Left lung (tissue), 14 donors: ENCODE results near the gene PROSER1. TPM values are rescaled to one million over a fixed set of nuclear protein-coding genes. Genes with fewer than 3 reads are reported as not detected.
"Not testable (repeated sequence)": the region's sequence is repeated elsewhere in the genome, so short reads cannot be mapped to it uniquely, and the experiment has no call there.

Source experiments
- ATAC-seq: fragments of 200-7000 bp; cut with Tn5 transposase; one replicate; pipeline ENCODE4 v1.9.1; 2020; ENCODE audit warnings: moderate library complexity
- DNase-seq, 4 donors: peaks; one replicate each; pipeline ENCODE4 v3.0.0-alpha.2; 2013 to 2020
- H3K27ac ChIP-seq, 2 donors: fragments of 200-600 bp; sonication (generic) in 1 of 2; one replicate each; pipeline versions ENCODE4 v1.5.0 to v1.8.0; 2020 to 2021
- H3K27me3 ChIP-seq, 2 donors: fragments of 200-600 bp; sonication (generic) in 1 of 2; one replicate each; pipeline versions ENCODE4 v1.5.0 to v1.8.0; 2020 to 2021
- H3K36me3 ChIP-seq, 2 donors: fragments of 200-600 bp; sonication (generic) in 1 of 2; one replicate each; pipeline versions ENCODE4 v1.5.0 to v1.8.0; 2020 to 2021
- H3K4me1 ChIP-seq, 2 donors: fragments of 200-600 bp; one replicate each; pipeline ENCODE4 v1.8.0; 2021
- H3K4me3 ChIP-seq, 2 donors: fragments of 200-600 bp; sonication (generic) in 1 of 2; one replicate each; pipeline versions ENCODE4 v1.5.0 to v1.8.0; 2020 to 2021; ENCODE audit warnings: mild to moderate bottlenecking in 1 of 2
- H3K9me3 ChIP-seq, 2 donors: fragments of 200-600 bp; sonication (generic) in 1 of 2; one replicate each; pipeline versions ENCODE4 v1.5.0 to v1.8.0; 2020 to 2021
- CTCF ChIP-seq, 2 donors: fragments of 200-600 bp; sonication (generic) in 1 of 2; IDR thresholded peaks; one replicate each; pipeline versions ENCODE4 v1.5.0 to v1.8.0; 2021; ENCODE audit warnings: antibody characterized with exemption in 2 of 2
- intact Hi-C, 2 donors: fragments of 100-400 bp; cut with DNase I; formaldehyde crosslinking; loops; one replicate each; pipeline versions ENCODE4 v1.11.2 to v1.14.2; 2022
- long read RNA-seq, 12 donors: library from polyadenylated mRNA in 2 of 12; unstranded in 2 of 12; transcript quantifications; one replicate each; pipeline ENCODE4 v2.0.0 and lab custom pipeline, GENCODE V29; 2019 to 2026
- polyA plus RNA-seq, 6 donors: library from polyadenylated mRNA; unstranded; fragments of 120-200 nt; gene quantifications; one replicate each; pipeline ENCODE4 v1.2.1, GENCODE V29; 2013; ENCODE audit not compliant: insufficient read length in 6 of 6
- total RNA-seq, 2 donors: library from RNA; stranded (reverse); fragmentation: NEBNext Ultra II Directional; extraction: Animal tissue kit (Norgen Biotek cat#: 25700); gene quantifications; one replicate each; pipeline ENCODE4 v1.2.1, GENCODE V29; 2021
- donor health status: DM: no; HTN: yes; CAD: no.
- donor health status: DM: no; HTN: no; CAD: no.

PROSER1 gene
- total RNA-seq (10 to 100 TPM; 28.3 to 38.4 TPM), polyA plus RNA-seq (10 to 100 TPM; 41.6 to 54.0 (median 44.0) TPM)
- long read RNA-seq, donor 1, full-length matches to known transcripts, result 10 of 32 reads
- long read RNA-seq, donor 1, partial matches to known transcripts, result 22 of 32 reads
- long read RNA-seq, donor 1, other reads (novel, unspliced or antisense), result 0 of 32 reads
- long read RNA-seq, donor 2, transcript PROSER1-206 (2 exons, 505 nt), result major isoform, 5 of 26 reads
- long read RNA-seq, donor 2, partial matches to known transcripts, result 14 of 26 reads
- long read RNA-seq, donor 2, other reads (novel, unspliced or antisense), result 0 of 26 reads
- long read RNA-seq, donor 3, full-length matches to known transcripts, result 2 of 13 reads
- long read RNA-seq, donor 3, partial matches to known transcripts, result 11 of 13 reads
- long read RNA-seq, donor 3, other reads (novel, unspliced or antisense), result 0 of 13 reads
- long read RNA-seq, donor 4, partial matches to known transcripts, result 0 of 1 reads
- long read RNA-seq, donor 4, other reads (novel, unspliced or antisense), result 1 of 1 reads
- long read RNA-seq, donor 5, partial matches to known transcripts, result 12 of 22 reads
- long read RNA-seq, donor 5, other reads (novel, unspliced or antisense), result 0 of 22 reads
- long read RNA-seq, donor 6, partial matches to known transcripts, result 11 of 12 reads
- long read RNA-seq, donor 6, other reads (novel, unspliced or antisense), result 0 of 12 reads
- long read RNA-seq, donor 7, partial matches to known transcripts, result 0 of 1 reads
- long read RNA-seq, donor 7, other reads (novel, unspliced or antisense), result 0 of 1 reads
- long read RNA-seq, donor 8, full-length matches to known transcripts, result 6 of 12 reads
- long read RNA-seq, donor 8, partial matches to known transcripts, result 6 of 12 reads
- long read RNA-seq, donor 8, other reads (novel, unspliced or antisense), result 0 of 12 reads
- long read RNA-seq, donor 9, result 0 reads
- long read RNA-seq, donor 10, partial matches to known transcripts, result 0 of 1 reads
- long read RNA-seq, donor 10, other reads (novel, unspliced or antisense), result 1 of 1 reads
- long read RNA-seq, donor 11, partial matches to known transcripts, result 11 of 13 reads
- long read RNA-seq, donor 11, other reads (novel, unspliced or antisense), result 0 of 13 reads
- long read RNA-seq, donor 12, partial matches to known transcripts, result 10 of 13 reads
- long read RNA-seq, donor 12, other reads (novel, unspliced or antisense), result 0 of 13 reads

GRCh38 chr13:39037880-39038568, at the start of gene PROSER1, which contains the start of gene NHLRC3:
Gene PROSER1, minus strand, starts transcription at chr13:39038089. Its CDS starts 847 bp downstream, at chr13:39037242.
Gene NHLRC3, plus strand, starts transcription at chr13:39038456. Its CDS starts 184 bp downstream, at chr13:39038640.
- no peak for TF ChIP-seq CTCF (IDR thresholded peaks at IDR 0.05)
- H3K27me3 ChIP-seq, result no peaks in the 10 kb centered on the region
- peak; percentile 94 to 98 (median 95) for DNase-seq
- ATAC-seq, result peak; percentile 91
- peak within 1 kb of the TSS; percentile 82 to 96 for H3K27ac ChIP-seq
- no peaks in the 10 kb centered on the region for H3K9me3 ChIP-seq
- no peaks in the 10 kb centered on the region for H3K36me3 ChIP-seq
- peaks cover 10 to 55% of the 10 kb centered on the region in 2 donors for H3K4me1 ChIP-seq
- intact Hi-C loops, result no loop called here
- H3K4me3 ChIP-seq, result peak within 1 kb of the TSS; percentile 90 to 91

- intact Hi-C loops, H3K36me3 ChIP-seq, H3K9me3 ChIP-seq, ATAC-seq, H3K4me3 ChIP-seq, H3K27me3 ChIP-seq, DNase-seq, H3K4me1 ChIP-seq, H3K27ac ChIP-seq: not testable (repeated sequence)
These were observed 48.5 kb upstream of the PROSER1 start for GRCh38 chr13:39086251-39086945.

GRCh38 chr13:39073983-39074382, 36.1 kb upstream of the PROSER1 start:
- H3K9me3 ChIP-seq, result no peaks in the 10 kb centered on the region
- H3K4me1 ChIP-seq, result no peaks in the 10 kb centered on the region
- intact Hi-C loops, result no loop called here
- no peaks in the 10 kb centered on the region for H3K36me3 ChIP-seq
- ATAC-seq, result no peak
- H3K4me3 ChIP-seq, result no peak overlapping the region
- DNase-seq, result no peak
- no peak for TF ChIP-seq CTCF (IDR thresholded peaks at IDR 0.05)
- H3K27me3 ChIP-seq, result peaks cover 0 to 29% of the 10 kb centered on the region in 2 donors
- no peak overlapping the region for H3K27ac ChIP-seq

- Histone ChIP-seq H3K27me3 (peaks cover 0 to 29% of the 10 kb centered on the region in 2 donors), H3K4me3 (no peak overlapping the region), H3K36me3 (no peaks in the 10 kb centered on the region), H3K9me3 (no peaks in the 10 kb centered on the region), H3K4me1 (no peaks in the 10 kb centered on the region), H3K27ac (no peak overlapping the region)
- DNase-seq, result no peak
- no peak for ATAC-seq
- TF ChIP-seq CTCF (IDR thresholded peaks at IDR 0.05), result no peak
- intact Hi-C loops, result no loop called here
These were observed 35.0 kb upstream of the PROSER1 start for GRCh38 chr13:39072842-39073241.
